RWPE1 (cell line): ENCODE measurements around the gene C2orf80.

Source experiments
- CTCF ChIA-PET: fragments of 350-600 bp; sonication (Branson Sonifier 250); formaldehyde crosslinking; extraction: SDS; loops from one replicate; lab custom pipeline; 2021; lab: Yijun Ruan, JAX
- POLR2A ChIA-PET: fragments of 400-600 bp; formaldehyde crosslinking; extraction: SDS; loops from one replicate; lab custom pipeline; 2020; ENCODE audit warnings: antibody characterized with exemption; ENCODE audit not compliant: low non-redundant PET; lab: Yijun Ruan, JAX
- DNase-seq: peaks from one replicate; pipeline ENCODE4 v3.0.0; 2012; ENCODE audit warnings: low spot score
- H3K27ac ChIP-seq: fragments of 450-650 bp; 2 replicates; pipeline ENCODE4 v1.5.1; 2017
- TF ChIP-seq, protein P1 (sequence below): fragments of 450-650 bp; conservative IDR thresholded peaks from 2 replicates; pipeline ENCODE4 v1.5.1; 2017; ENCODE audit warnings: low read depth, mild to moderate bottlenecking

Gene C2orf80

DNA sequence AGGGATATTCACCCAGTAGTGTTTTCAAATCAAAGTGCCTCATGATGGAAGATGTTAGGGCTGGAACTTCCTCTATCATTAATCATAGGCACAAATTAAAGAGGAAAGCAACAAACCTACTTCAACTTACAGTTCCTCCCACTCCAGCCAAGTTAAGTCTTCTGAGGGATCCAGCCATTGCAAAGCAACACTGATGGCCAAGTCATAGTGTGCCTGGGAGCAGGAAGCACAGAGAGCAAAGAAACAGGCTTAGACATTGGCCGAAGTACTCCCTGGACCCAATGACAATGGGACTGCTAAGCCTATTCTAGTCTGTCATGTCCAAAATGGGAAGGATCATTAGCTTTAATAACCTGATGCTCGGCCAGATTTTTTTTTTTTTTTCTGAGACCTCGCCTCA is 7.0 kb downstream of the C2orf80 start:
- ChIA-PET CTCF (interaction anchor here (0.5 to 0.7 kb wide), 2 partner anchors 73 to 1701 kb away, joined by 3 to 4 read pairs; no protein-coding TSS in a partner anchor), POLR2A (no interaction called here)
- no peak for DNase-seq

DNA sequence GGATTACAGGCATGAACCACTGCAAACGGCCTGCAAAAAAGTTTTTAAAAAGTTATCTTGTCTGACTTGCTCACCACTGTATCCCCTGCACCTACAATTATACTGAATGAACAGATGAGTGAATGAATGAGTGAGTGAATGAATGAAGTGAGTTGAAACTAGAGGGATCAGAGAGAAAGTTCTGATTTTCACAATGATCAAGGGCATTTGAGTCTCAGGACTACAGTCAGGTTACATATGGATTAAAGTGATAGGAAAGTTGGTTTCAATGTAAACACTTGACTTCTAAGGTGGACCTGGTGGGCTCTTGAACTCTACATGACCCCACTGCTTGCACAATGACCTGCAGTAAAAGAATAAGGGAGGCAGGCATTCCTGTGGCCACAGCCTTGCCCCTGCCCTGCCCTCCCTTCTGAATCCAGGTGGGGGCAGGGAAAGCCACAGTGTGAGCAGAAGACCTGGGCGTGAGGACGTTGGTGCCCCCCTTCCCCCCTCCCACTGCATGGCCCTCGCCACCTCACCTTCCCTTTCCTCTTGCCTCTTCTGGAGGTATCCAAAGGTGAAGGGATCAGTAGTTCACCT is 10.7 kb downstream of the C2orf80 start:
- POLR2A ChIA-PET: no interaction called here
- CTCF ChIA-PET: interaction anchor here (1.1 kb wide), 1 partner anchor 75 kb away, joined by 4 read pairs; no protein-coding TSS in a partner anchor
- H3K27ac ChIP-seq: no peak overlapping the region
- TF ChIP-seq, protein P1, sequence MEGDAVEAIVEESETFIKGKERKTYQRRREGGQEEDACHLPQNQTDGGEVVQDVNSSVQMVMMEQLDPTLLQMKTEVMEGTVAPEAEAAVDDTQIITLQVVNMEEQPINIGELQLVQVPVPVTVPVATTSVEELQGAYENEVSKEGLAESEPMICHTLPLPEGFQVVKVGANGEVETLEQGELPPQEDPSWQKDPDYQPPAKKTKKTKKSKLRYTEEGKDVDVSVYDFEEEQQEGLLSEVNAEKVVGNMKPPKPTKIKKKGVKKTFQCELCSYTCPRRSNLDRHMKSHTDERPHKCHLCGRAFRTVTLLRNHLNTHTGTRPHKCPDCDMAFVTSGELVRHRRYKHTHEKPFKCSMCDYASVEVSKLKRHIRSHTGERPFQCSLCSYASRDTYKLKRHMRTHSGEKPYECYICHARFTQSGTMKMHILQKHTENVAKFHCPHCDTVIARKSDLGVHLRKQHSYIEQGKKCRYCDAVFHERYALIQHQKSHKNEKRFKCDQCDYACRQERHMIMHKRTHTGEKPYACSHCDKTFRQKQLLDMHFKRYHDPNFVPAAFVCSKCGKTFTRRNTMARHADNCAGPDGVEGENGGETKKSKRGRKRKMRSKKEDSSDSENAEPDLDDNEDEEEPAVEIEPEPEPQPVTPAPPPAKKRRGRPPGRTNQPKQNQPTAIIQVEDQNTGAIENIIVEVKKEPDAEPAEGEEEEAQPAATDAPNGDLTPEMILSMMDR: no peak
- DNase-seq: no peak

More for the DNA sequence above, 7.0 kb downstream of the C2orf80 start:
- TF ChIP-seq, protein P1: no peak
- no peak overlapping the region for H3K27ac ChIP-seq

DNA sequence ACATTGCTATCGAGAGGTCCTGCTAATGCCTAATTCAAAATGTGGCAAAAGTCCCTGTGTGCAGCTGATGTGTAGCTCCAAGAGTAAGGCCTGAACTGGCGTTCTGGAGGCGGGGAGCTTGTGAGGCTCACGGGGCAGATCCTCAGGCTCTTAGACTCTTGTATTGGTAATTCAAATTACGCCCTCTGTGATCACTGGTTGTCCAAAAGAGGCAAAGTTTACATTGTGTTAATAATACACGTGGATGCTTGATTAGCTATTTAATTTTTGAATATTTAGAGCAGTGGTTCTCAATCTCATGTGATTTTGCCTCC is 14.0 kb downstream of the C2orf80 start:
- TF ChIP-seq, protein P1: no peak
- DNase-seq: no peak
- no peak overlapping the region for H3K27ac ChIP-seq
- POLR2A ChIA-PET: no interaction called here
- CTCF ChIA-PET: interaction anchor here (0.6 to 2.4 kb wide), 6 partner anchors 11 to 79 kb away, joined by 3 to 22 read pairs (median 4); partner anchors contain the start of gene IDH1

DNA sequence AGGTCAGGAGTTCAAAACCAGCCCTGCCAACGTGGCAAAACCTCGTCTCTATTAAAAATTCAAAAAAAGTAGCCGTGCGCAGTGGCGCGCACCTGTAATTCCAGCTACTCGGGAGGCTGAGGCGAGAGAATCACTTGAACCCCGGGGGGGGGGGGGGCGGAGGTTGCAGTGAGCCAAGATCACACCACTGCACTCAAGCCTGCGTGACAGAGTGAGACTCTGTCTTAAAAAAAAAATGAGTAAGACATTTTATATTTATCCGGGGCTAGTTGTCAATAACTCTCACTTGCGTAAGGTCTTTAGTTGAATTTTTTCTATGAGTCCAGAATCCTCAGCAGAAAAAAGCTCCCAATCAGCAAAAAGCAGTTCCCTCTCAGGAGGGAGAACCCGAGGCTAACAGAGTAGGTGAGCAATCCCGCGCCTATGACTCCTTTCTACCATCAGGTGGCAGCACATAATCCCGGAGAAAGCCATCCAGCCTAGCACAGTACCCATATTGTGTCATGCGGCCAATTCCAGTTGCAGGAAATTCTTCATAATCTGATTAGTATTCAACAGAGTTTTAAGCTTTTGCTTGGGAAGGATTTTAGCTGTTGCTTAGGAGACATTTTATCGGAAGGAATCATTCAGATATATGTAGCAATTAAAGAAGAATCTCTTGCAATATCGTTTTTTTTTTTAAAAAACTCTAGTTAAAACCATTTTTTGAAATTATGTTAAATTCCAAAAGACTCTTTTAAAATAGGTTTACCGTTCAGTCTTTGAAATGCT is 14.6 kb downstream of the C2orf80 start:
- POLR2A ChIA-PET: no interaction called here
- no peak overlapping the region for H3K27ac ChIP-seq
- peak; percentile 78 for DNase-seq
- TF ChIP-seq, protein P1: peak; percentile 92
- CTCF ChIA-PET: interaction anchor here (0.6 to 2.4 kb wide), 13 partner anchors 10 to 1757 kb away, joined by 3 to 22 read pairs (median 3); partner anchors contain the start of gene IDH1

DNA sequence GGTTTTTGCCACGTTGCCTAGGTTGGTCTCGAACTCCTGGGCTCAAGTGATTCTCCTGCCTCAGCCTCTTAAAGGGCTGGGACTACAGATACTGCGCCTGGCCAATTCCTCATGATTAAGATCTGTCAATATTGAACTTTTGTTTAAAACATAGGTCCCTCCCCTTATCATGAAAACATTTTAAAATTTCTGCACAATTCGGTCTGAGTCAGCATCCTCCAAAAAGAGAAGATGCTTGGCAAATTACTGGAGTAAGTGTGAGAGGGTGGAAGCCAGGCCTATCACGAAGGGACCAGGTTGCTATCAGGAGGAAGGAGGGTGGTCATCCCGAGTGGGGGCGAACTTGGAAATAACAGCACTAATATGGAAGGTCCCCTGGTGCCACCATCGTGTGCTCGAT is 15.7 kb downstream of the C2orf80 start:
- TF ChIP-seq, protein P1: no peak
- CTCF ChIA-PET: interaction anchor here (0.6 to 2.4 kb wide), 4 partner anchors 74 to 1274 kb away, joined by 3 to 22 read pairs (median 4); partner anchors contain the start of gene IDH1
- DNase-seq: no peak
- H3K27ac ChIP-seq: no peak overlapping the region
- POLR2A ChIA-PET: no interaction called here

DNA sequence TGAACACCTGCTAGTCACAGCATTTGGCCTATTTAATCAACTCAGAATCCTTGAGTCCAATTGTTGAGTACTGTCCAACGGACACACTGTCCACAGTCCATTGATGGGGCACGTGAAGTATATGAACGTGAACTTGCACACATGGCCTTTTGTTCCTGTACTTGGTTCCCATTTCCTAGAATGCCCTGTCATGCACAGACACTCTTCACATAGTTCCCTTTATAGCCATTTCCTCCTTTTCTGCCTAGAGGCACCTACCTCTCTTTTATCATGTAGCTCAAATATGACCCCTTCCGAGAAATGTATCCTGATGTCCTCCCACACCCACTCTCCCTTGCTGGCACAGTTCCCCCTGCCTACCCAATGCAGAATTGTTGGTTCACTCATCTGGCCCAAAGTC is 17.7 kb downstream of the C2orf80 start:
- TF ChIP-seq, protein P1: no peak
- no peak overlapping the region for H3K27ac ChIP-seq
- CTCF ChIA-PET: no interaction called here
- DNase-seq: no peak
- POLR2A ChIA-PET: no interaction called here
